Measurements from ENCODE around the gene MCM3AP.
A peak's percentile ranks its signal among the peaks of the same experiment; 100 is the strongest.

The MCM3AP gene

GRCh38 chr21:46285206-46285661 lies at the start of gene MCM3AP:
Gene MCM3AP, minus strand, starts transcription at chr21:46285611. Its CDS starts 325 bp downstream, at chr21:46285286.
- no peak for DNase-seq (ENCODE audit: low spot score)

- DNase-seq (ENCODE audit: low spot score), result no peak
These were observed 49.1 kb upstream of the MCM3AP start for GRCh38 chr21:46334351-46335140.

DNA sequence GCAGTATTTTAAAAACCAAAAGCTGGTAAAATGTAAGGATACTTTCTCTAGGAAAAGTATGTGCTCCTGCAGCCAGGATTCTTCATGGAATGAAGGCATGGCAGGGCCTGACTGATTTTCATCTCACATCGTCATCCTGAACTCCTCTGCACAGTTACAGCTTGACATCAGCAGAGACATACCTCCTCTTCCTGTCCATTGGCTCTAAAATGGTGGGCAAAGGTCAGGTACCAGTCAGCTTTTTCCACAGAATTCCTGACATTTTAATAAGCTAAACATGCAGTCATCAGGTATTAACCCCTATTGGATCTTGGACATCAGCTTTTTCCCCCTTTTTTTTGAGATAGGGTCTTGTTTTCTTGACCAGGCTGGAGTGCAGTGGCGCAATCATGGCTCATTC lies 44.4 kb upstream of the MCM3AP start:
- DNase-seq (ENCODE audit: low spot score), result no peak

DNA sequence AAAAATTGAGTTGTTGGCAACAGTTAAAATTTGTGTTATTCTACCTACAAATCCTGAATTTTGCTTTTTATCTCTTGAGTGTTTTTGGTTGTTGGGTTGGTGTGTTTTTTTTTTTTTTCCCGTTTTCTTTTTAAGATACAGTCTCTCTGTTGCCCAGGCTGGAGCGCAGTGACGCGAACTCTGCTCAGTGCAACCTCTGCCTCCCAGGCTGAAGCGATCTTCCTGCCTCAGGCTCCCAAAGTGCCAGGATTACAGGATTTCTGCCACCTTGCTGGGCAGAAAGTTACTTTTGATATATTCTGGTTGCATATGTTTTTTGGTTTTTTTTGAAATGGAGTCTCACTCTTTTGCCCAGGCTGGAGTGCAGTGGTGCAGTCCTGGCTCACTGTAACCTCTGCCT lies 42.7 kb upstream of the MCM3AP start:
- DNase-seq (ENCODE audit: low spot score), result no peak

DNA sequence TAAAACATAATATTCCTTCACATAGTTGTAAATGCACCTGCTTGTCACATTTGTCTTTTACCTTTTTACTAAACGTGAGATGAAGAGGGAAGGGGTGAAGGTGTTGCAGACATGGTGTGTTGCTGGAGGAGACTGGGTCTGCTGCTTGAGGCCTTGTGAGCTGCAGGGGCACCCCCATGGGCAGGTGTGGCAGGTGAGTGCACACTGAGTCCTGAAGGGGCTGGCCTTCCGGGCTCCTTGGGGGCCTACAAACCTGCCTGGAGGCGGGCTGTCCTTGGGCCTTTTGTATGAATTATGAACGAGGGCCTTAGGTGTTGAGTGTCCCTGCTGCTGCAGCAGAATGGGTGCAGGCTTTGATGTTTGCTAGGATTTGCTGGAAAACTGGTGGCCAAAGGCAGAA lies 42.3 kb upstream of the MCM3AP start:
- DNase-seq (ENCODE audit: low spot score), result no peak

DNA sequence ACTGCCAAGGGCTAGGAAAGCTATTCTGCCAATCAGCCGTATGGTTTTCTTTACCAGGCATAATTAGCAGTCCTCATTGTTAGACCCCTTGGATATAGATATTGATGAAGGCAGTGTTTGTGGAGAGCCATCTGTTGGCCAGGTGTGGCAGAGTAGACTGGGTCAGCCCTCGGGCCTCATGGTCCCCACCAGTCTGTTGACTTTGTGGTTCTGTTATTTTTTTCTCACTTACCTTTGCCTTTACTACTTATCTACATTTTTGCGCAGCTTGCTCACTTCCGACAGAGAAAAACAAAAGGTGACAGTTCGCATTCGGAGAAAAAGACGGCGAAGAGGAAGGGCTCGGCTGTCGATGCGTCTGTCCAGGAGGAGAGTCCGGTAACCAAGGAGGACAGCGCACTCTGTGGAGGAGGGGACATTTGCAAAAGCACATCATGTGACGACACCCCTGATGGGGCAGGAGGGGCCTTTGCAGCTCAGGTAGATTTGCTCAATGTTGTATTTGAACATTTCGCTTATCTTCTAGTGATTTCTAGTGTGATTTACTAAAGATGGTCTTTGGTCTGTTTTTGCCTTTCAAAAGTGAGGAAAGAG lies 40.8 kb upstream of the MCM3AP start:
- DNase-seq (ENCODE audit: low spot score), result peak; percentile 11

DNA sequence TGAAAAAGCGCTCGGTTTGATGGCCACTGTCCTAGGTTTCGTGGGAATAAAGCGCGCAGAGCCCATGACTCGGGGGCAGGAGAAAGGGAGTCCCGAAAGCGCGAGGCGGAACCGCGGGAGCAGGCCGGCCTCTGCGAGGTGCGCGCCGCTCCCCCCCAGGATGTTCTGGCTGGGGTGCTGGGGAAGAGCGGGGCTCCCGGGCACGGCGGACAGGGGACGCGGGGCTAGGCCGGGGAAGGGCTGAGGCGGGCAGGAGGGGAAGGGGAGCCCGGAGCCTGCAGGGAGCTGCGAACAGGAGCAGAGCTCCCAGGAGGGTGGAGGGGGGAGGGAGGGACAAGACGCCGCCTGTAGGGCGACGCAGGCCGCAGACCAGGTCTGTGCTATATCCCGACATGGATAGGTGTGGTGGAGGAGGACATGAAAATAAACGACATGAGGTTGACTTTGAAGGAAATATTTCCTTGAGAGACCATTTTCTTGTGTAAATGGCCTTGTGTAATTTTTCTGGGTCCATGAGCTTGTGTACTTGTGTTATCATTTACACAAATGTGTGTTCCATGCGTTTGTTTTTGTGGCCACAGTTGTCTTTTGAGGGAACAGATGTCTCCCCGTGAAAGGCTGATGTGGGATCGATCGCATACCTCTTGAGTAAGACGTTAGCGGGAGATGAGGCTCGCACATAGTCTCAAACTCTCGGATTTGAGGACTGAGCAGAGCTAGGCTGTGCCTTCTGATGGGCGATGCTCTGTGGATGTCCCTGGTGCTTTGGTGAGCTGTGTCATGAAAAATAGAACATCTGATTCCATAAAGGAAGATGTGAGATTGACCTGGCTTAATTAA lies 39.9 kb upstream of the MCM3AP start:
- DNase-seq (ENCODE audit: low spot score), result peak; percentile 61

GRCh38 chr21:46324390-46325072 lies 39.1 kb upstream of the MCM3AP start:
- peak; percentile 87 for DNase-seq (ENCODE audit: low spot score)

DNA sequence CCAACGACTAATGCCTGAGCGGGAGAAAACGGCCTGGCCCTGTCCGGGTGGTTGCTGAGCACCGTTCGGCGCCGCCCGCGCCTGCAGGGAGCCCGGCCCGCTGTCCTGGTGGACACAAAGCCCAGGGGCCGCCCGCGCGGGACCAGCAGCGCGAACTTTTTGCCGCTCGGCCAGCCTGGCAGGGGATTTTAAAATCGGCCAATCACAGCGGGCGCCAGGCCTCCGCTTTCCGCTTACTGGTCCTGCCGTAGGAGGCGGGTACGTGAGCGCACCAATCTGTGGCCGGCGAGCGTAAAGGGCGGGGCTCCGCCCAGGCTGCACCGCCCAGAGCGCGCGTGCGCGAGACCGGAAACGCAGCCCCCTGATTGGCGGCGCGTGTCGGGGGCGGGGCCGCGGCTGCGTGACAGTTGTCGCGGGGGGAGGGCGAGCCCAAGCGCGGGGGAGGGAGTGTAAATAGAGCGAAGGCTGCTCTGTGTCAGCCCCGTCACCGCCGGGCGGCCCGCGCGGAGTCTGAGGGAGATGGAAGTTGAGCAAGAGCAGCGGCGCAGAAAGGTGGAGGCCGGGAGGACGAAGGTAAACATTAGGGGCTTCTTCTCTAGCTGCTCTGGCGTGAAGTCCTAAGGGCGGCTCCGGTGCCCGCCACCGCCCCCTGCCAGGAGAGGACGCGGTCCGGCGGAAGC lies 38.4 kb upstream of the MCM3AP start, which contains the start of the genes C21orf58 and PCNT:
Gene C21orf58 (minus strand): TSS at position 161 of the 680 bp plus-strand sequence. CDS start 1,132 bp downstream, outside the sequence.
Gene PCNT (plus strand): TSS at position 447 of the 680 bp plus-strand sequence. CDS start 73 bp downstream, at position 520.
- peak; percentile 99 for DNase-seq (ENCODE audit: low spot score)

- DNase-seq (ENCODE audit: low spot score), result no peak
These were observed 37.9 kb upstream of the MCM3AP start for GRCh38 chr21:46323227-46323709.

DNA sequence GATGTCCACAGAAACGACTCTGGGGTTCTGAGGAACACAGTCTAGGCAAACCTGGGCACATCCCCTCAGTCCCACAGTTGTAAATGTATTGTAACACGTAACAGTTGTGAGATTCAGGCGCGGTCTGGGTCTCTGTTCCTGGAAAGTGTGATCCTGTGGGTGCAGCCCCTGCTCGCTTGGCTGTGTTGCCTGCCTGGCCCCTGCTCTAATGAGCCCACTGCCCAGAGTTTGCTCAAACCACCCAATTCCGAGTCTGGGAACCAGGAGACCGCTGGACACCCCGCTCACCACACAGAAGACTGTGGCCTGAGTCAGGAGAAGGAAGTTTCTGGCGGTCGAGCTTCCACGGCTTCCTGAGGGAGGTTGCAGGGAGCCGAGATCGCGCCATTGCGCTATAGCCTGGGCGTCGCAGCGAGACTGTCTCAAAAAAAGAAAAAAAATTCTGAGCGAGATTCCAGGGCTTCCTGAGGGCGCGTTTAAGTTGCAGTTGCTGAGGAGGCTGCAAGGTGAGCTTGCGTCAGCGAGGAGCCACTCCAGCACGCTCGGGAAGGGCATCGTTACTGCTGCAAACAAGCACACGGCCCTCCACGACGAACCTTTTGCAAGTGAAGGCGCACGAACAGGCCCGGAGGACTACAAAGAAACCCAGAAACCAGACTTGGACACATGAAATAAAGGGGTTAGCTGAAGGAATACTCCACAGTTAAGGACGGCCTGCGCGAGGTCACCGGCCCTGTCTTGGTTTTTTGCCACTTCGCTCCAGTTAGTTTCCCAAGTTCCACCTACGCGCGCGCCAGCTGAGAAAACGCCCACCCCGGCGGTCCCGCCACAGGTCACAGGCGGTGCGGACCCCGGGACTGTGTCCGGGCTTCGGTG lies 37.2 kb upstream of the MCM3AP start:
- DNase-seq (ENCODE audit: low spot score), result no peak

DNA sequence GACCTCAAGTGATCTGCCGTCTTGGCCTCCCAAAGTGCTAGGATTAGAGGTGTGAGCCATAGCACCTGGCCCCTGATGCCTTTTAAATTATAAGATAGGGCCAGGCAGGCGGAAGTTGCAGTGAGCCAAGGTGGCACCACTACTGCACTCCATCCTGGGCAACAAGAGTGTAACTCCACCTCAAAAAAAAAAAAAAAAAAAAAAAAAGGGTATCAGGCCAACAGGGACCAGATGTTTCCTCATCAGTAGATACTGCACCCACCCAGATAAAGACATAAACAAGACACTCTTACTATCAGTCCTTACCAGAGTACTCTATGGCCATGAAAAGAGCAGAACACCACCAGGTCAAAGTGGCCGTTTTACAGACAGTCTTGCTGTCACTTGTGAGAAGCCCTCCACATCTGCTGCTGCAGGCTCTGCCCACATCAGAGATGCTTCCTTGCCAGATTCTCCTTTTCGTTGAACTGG lies 35.0 kb upstream of the MCM3AP start:
- DNase-seq (ENCODE audit: low spot score), result no peak

DNA sequence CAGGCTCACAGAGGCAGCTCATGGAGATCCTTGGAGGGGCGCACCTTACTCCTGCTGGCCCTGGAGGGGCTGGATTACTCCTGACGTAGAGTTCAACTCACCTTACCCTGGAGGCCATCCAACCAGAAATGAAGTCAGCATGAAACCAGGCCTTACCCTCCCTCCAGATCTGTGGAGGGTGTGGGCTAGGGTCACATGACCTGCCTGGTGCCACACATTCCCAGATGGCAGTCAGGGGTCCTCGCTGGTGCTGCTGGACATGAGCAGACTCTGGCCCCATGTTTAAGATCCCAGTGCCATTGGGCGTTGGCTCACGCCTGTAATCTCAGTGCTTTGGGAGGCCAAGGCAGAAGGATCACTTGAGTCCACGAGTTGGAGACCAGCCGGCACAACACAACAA lies 33.8 kb upstream of the MCM3AP start:
- DNase-seq (ENCODE audit: low spot score), result no peak

DNA sequence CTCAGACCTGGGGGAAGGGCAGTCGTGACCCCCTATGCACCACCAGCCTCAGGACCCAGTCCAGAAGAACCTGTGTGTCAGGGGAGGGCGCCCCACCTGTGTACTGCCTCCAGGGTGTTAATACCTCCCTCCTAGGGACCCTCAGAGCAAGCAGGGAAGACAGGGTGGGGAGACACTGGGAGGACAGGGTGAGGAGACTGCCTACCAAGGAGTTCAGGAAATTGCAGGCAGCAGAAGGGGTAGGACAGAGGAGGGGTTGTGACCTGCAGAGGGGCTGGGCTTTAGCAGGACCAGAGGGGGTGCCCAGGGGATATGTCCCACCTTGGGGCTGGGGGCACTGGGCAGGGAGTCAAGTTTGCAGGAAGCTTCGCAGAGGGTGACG lies 33.0 kb upstream of the MCM3AP start:
- DNase-seq (ENCODE audit: low spot score), result no peak

DNA sequence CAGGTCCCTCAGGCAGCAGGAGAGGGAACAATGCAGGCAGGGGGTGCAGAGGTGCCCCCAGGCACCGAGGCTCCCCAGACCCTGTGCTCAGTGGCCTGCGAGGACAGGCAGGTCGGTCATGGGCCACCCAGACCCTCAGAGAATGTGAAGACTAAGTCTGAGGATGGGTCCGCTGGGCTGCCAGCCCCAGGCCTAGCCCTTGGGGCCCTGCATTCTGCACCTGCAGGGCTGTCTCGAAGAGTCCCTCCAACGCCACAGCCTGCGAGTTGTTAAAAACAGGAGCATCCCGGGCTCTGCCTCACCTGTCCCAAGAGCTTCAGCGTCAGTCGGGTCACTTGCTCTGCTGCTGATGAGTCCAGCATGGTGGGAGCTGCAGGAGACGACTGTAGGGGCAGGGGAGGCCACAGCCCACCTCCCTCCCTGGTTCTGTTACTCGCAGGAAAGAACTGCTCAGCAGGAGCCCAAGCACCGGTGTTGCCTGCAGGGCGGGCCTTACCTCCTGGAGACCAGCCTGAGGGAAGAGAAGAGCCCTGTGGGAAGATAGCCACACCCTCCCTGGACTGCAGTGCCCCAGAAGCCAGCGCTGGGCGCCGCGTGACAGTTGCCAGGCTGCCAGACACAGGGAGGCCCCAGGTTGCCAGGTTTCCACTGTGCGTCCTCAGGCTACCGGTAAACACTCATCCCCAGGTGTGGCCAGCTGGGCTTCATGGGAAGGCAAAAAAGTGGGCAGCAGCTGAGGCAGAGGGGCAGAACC lies 32.5 kb upstream of the MCM3AP start:
- DNase-seq (ENCODE audit: low spot score), result no peak

- no peak for DNase-seq (ENCODE audit: low spot score)
These were observed 31.4 kb upstream of the MCM3AP start for GRCh38 chr21:46316708-46317324.

DNA sequence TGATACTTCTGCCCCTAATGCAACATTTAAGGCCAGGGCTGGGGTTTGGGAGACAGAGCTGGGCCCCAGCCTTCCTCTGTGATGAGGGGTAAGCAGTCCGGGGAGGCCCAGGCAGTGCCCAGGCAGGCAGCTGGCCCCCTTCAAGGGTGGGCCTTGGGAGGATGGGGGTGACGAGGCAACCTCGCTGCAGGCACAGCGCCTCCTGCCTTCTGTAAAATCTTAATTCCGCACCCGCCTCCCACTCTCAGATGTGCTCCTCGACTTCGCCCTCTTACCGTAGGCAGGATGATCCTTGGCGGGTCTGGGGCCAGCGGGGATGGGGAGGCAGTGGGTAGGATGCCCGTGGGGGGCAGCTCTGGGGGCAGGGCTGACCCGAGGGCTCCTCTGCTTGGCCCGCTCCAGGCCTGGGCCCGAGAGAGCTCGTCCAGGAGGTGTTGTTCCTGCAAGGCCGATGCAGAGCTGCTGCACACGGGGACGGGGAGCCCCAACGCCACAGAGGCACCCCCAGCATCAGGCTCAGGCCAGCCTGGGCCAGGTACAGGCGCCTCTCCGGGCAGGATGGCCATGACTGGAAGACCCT lies 29.1 kb upstream of the MCM3AP start:
- no peak for DNase-seq (ENCODE audit: low spot score)

DNA sequence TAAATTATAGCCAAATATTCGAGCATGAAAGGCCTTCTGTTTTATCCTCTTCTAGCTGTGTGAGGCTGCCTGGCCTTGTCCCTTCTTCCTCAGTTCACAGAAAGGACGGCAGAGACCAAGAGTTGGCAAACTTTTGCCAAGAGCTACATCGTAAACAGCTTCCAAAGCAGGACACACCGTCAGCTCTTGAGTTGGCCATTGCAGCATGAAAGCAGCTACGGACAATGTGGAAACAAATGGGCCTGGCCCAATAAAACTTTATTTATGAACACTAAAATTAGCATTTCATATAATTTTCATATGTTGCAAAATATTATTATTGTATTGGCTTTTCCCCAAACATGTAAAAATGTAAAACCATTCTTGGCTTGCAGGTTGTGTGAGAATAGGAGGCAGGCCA lies 27.5 kb upstream of the MCM3AP start:
- DNase-seq (ENCODE audit: low spot score), result no peak

Data from LoVo (cell line).